RKO (cell line): ENCODE measurements around the gene LRMDA.

Experiments
- DNase-seq: peaks from one replicate; pipeline ENCODE4 v3.0.0-alpha.2; 2016; ENCODE audit warnings: low spot score

Gene LRMDA

DNA sequence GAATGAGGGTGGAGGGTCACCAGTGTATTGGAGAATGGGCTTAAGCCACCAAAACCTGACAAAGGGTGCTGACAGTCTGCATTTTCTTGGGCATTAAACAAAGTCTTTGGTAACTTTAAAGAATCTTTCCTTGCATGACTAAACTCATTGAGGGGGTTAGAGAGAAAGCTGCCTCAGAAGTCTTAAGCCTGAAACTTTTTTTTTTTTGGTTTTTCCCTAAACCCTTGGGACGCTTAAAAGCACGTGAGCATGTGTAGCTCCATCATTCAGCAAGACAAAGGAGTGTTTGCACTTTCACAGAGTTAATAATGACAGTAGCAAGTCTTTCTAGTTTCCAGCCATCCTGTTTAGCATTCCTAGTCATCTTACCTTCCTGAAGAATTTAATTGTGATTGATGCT is 110.7 kb downstream of the LRMDA start:
- no peak for DNase-seq

DNA sequence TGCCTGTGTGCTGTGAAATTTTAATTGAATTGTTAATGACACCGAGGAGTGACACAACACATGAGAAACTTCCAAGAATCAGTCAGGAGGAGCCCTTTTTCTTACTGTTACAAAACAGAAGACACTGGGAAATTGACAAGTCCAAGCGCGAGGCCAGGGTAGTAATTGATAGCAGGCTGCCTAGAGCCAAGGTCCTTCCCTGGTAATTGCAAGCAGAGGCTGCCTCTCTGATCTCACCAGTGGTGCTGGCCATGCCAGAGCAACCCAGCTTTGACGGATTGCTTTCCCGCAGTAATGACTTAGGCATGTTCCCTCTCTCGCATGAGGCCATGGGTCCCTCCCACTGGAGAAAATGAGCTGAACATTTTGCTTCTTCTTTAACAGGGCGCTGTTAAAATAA is 111.5 kb downstream of the LRMDA start:
- no peak for DNase-seq

DNA sequence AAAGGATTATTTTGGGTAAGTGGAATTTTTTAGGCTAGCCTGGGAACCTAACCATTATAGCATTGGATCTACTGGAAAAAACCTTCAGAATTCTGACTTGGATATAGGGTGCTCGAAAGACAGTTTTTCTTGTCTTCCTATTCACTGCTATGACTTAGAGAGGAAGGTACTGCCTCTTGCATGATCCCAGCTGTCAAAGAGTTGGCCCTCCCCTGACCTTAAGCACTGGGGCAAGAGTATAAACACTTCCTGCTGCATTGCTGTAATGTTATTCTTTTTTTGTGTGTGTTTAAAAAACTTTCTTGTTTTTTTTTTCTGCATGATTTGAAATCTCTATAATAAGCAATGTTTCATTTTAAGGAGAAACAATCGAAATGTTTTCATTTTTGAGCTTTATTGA is 113.0 kb downstream of the LRMDA start:
- DNase-seq = no peak

DNA sequence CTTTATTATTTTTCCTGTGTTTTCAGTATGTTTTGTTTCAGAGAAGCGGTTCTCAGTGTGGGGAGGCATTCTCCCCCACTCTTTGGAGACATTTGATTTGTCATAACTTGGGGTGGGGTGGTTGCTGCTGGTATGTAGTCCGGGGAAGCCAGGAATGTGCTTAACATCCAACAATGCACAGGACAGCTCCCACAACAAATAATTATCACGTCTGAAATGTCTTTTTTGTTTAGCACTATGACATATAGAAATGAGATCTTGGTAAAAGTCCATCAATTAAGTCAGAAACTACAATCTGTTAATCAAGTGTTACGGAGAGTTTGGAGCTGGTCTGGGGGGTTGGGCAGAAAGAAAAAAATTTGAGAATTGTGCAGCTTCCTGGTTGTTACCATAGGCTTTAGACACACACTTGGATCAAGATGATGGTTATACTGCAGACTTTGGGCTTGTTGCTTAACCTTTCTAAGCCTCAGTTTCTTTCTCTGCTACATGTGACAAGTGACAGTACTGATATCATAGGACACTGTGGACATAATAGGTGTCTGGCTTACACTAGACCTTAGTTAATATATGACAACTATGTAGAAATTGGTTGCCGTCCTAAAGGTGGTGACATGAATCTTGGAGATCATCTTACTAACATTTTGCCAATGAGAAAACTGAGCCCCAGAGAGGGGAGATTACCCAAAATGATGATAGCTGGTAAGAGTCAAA is 113.7 kb downstream of the LRMDA start:
- no peak for DNase-seq

DNA sequence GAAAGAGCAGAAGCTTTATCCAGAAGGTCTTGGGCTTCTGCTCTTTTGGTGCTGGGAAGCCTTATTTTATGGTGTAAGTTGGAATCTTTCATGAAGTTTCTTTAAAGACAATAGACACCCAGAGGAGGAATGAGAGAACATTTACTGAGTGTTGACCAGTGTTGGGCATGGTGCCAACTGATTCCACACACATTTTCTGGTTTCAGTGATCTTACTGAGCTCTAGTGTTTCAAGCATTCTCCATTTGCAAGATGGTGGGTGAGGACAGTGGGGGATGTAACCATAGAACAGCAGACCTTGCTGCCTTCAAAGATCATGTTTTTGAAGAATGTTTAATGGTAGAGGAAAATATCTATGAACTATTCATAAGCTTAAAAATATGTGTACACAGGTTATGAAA is 114.6 kb downstream of the LRMDA start:
- DNase-seq = no peak

DNA sequence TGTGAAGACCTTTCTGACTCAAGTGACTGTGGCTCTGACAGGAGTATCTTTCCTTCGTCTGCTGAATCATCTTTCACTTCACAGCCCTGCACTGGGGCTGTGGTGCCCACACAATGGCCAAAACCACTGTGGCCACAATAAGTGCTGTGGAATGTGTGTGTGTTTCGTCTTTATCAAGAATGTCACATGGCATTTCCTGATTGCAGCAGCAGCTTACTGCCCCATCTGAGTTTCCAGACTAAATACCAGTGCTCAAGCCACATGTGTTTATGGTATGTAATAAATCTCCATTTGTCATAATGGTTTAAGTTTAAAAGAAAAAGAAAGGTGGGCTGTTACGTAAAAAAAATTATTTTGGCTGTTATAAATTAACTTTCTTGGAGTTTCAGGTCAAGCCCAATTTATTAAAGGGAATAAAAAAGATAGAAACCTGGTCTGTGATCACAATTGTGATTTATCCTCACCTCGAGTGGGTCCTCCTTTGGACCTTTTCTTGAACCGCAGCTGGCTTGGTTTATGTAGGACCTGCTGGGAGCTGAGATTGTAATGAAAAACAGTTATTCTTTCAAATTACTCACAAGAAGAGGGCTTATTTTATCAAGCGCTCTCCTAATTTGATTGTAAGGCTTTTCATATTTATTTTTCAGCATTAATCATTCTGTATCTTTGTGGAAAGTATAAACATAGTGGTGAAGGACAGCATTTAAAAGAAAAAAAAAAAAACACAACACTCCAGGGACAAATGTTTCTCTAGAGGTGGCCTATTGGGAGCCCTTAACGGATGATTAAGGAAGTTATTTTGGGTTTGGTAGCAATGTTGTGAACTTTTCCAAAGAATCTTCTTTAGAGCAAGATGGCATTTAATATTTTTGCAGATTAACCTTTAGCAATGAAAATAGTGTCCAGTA is 116.2 kb downstream of the LRMDA start:
- no peak for DNase-seq

DNA sequence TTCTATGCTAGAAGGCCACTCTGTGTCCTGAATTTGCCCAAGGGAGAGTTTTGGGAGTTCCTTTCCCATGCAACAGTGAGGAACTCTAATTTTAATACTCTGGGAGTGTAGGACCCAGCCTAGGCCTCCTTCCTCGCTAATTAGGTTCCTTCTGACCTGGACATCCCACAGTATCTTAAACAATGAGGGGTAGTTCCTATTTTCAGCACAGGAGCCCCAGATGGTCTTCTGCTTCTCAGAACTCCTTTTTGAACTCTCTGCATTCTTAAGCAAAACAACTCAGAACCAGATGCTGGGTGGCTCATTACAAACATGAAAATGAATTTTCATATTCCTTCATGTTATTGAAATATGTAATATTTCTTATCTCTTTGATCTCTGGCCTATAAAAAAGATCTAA is 116.9 kb downstream of the LRMDA start:
- no peak for DNase-seq

DNA sequence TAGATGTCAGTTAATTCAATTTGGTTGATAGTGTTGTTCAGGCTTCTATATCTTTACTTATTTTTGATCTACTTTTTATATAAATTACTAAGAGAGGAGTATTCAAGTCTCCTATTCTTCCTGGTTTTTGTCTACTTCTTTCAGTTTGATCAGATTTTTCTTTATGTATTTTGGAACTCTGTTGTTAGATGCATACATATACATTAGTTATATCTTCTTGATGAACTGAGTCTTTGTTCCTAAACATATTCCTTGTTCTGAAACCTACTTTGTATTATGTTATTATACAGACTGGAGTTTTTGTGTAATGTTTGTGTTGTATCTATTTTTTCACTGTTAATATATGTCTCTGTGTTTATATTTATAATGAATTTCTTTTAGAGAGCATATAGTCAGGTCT is 118.8 kb downstream of the LRMDA start:
- no peak for DNase-seq

DNA sequence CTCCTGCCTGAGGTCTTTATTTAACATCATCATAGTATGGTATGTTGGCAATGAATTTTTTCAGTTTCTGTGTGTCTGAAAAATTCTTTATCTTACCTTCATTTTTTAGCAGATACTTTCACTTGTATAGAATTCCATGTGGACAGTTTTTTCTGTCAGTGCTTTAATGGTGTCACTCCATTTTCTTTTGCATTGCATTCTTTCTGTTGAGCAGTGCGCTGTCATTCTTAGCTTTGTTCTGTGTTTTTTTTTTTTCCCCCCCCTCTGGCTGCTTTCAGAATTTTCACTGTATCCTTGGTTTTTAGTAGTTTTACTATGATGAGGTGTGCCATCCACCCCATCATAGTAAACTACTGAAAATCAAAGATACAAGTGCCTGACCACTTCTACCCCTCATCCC is 120.7 kb downstream of the LRMDA start:
- DNase-seq = no peak

DNA sequence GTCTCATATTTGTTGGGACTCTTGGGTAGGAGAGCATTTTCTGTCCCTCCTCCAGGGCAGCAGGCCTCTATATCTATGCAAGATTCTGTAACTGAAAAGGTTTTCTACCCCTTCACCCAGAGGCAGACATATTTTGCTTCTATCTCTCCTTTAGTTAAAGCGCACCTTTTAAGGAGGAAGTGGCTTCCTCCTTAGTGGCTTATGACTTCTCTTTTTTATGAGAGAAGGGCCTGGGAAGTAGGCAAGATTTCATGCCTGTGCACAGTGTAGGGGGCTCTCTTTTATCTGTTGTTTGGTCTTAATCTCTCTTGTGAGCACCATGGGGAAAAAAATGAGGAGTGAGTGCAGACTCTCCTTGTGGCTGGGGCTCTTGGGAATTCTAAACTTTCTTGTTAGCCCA is 122.1 kb downstream of the LRMDA start:
- no peak for DNase-seq

DNA sequence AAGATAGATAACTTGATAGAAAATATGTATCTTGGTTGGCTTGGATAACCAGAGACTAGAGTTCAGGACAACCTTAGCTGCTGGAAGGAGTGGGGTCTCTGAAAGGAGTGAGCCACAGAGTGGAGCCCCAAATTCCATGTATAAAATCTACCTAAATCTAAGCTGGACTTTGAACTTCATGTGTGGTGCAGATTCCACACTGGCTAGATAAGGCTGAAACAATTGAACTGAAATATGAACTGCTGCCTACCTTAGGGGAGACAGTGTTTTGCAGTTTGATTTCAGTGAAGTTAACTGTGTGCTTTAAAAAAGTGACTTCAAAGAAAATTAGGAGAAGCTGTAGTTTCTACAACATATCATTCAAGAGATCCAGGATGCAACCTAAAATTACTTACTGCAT is 123.9 kb downstream of the LRMDA start:
- DNase-seq = no peak

DNA sequence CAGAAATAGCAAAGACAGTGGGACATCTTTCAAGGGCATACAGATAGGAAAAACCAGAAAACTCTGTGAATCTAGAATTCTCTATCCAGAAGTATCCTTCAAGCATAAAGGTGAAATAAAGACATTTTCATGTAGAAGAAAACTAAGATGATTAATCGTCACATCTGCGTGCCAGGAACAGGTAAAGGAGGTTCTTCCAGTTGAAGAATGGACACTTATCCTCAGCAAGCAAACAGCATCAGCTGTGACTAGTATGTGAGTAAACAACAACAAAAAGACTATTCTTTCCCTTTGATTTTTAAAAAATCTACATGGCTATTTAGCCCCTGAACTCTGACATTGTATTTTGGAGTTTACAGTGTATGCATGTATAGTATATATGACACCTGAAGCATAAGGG is 124.9 kb downstream of the LRMDA start:
- no peak for DNase-seq

DNA sequence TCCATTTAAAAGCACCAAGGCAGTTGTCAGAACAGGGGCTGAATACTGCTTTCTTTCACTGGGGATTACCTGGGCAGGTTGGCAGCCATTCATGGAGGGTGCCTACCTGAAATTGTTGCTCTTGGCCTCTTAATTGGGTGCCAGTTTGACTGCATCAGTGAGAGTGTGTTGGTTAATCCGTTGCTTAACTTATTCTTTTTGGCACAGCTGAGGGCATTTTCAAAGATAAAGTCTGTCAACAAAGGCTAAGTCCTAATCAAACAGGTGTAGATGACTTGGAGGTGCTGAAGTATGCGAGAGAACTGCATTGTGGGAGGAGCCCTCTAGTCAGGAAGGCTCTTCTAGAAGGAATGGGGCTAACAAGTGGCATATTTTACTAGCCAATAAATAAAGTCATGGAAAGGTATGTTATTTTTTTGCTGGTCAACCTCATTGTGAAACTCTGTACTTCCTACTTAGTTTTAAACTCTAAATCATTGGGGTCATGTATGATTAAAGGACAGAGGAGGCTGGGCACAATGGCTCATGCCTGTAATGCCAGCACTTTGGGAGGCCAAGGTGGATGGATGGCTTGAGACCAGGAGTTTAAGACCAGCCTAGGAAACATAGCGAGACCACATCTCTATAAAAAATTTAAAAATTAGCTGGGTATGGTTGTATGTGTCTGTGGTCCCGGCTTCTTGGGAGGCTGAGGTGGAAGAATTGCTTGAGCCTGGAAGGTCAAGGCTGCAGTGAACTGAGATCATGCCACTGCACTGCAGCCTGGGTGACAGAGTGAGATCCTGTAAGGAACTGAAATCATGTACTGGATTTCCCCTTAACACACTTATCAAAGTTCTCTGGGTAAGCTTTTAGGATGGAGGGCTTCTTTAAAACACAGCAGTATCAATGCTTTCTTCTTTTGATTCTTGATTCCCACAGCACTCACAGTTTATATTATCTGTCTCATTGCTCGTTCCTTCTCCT is 134.1 kb downstream of the LRMDA start:
- DNase-seq = no peak

DNA sequence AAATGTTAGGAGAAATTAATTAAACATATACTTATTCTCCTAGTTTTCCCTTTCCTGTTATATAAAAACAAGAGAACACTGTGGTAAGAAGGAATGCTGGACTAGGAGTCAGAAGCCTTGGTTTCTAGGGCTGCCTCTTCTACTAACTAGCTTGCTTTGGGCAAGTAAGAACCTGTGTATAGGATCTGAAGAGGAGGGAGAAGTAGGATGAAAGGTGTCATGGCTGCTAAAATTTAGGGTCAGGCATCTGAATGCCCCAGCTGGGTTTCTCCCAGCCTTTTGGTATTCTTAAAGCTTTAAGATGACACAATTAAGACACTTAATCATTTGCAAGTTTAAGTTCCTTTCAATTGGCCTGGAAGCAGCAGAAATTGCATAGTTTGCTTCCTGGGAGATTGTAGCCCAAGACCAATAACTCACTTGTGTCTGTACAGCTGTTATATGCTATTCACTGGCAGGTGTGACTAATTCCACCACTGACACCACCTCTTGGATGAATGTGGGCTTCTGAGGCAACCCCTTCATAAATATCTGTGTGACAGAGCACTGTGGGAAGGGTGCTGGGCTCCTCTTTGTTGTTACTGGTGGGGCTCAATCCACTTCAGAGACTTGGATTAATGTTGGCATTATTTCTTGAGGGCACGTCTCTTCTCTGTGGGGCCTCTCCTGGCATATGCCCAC is 137.2 kb downstream of the LRMDA start:
- peak; percentile 7 for DNase-seq

DNA sequence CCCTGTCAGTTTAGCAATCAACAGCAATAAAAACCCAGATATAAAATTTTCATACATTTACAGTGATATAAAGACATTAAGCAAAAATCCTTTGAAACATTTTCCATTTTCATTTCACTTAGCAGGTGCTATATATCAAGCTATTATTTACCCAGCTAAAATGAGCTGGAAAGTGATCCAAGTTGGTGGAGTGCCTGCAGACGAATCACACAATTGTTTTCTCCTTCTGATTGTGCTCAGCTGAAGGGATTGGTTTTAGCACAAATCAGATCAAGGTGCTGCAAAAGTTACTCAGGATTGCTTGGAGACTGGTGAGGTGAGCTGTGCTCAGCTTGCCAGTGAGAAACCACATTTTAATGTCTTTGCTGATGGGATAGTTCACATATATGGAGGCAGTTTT is 138.1 kb downstream of the LRMDA start:
- DNase-seq = no peak

DNA sequence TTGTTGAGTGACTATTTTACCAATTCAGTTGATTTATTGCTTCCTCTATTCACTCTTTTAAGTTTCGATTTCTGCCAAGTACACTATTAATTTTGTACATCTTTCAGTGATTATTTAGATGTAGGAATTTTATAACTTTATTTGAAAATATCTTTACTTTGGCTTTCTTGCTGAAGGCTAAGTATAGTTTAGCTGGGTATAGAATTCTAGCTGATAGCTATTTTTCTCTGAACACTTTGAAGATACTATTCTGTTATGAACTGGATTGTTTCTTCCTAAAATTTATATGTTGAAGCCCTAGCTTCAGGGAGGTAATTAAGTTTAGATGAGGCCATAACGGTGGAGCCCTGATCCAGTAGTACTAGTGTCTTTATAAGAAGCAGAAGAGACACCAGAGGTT is 141.1 kb downstream of the LRMDA start:
- no peak for DNase-seq

DNA sequence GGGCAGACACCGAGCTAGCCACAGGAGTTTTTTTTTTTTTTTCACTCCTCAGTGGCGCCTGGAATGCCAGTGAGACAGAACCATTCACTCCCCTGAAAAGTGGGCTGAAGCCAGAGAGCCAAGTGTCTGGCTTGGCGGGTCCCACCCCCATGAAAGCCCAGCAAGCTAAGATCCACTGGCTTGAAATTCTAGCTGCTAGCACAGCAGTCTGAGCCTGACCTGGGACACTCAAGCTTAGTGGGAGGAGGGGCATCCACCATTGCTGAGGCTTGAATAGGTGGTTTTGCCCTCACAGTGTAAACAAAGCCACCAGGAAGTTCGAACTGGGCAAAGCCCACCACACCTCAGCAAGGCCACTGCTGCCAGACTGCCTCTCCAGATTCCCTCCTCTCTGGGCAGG is 144.5 kb downstream of the LRMDA start:
- DNase-seq = no peak

DNA sequence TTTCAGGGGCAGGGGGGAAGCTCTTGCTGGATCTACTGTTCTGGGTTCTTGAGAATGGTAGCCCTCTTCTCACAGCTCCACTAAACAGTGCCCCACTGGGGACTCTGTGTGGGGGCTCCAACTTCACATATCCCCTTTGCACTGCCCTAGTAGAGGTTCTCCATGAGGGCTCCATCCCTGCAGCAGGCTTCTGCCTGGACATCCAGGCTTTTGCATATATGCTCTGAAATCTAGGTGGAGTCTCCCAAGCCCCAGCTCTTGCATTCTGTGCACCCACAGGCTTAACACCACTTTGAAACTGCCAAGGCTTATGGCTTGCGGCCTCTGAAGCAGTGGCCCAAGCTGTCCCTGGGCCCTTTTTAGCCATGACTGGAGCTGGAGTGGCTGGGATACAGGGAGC is 150.7 kb downstream of the LRMDA start:
- no peak for DNase-seq

DNA sequence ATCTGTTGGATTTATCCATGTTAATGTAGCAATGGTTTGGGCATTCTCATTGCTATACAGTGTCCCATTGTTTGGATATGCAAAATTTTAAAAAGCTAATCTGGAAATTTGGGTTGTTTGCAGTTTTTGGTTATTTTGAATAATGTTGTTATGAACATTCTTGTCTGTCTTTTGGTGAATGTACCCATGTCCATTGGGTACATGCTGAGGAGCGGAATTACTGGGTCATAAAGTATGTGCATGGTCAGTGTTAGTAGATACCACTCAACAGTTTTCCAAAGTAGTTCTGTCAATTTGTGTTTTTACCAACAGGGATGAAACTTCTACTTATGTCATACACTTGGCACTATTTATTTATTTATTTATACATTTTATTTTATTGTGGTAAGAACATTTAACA is 153.9 kb downstream of the LRMDA start:
- no peak for DNase-seq

DNA sequence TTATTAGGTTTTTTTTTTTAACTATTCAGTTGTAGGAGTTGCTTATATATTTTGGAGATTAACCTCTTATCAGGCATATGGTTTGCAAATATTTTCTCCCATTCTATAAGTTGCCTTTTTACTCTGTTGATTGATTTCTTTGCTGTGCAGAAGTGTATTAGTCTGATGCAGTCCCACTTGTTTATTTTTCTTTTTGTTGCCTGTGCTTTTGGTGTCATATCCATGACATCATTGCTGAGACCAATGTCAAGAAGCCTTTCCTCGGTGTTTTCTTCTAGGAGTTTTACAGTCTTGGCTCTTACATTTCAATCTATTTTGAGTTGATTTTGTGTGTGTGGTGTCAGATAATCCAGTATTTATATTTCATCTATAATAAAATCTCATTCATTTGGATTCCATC is 155.4 kb downstream of the LRMDA start:
- DNase-seq = no peak

DNA sequence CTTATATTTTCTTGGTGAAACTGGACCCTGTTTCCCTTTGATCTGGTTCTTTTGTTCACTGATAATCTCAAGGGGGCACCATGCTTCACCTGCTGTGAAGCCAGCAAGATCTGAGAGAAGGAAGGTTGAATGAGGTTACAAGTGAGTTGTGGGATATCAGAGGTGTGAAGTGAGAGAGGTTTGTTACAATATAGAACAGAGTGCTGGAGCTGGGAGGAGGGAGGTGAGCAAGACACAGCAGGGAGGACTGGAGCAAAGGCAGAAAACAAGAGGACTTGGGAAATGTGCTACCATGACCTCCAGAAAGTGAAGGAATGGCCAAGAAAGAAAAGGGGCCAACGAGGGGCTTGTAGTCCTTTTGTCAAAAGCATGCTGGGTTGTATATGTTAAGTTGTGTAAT is 156.6 kb downstream of the LRMDA start:
- DNase-seq = no peak
